GM06990 (cell line): Measurements from ENCODE around the gene CIB2.

Experiments used
- DNase-seq: peaks from one replicate; pipeline ENCODE4 v3.0.0-alpha.2; 2011; ENCODE audit not compliant: insufficient read length; ENCODE audit errors: extremely low read depth
- H3K27me3 ChIP-seq: replicated peaks from 2 replicates; pipeline ENCODE4 v1.6.0; 2011; ENCODE audit warnings: low read length; ENCODE audit not compliant: control insufficient read depth, insufficient read depth
- H3K36me3 ChIP-seq: 2 replicates; pipeline ENCODE4 v1.5.1; 2011; ENCODE audit warnings: low read length; ENCODE audit not compliant: control insufficient read depth, insufficient read depth
- H3K4me3 ChIP-seq: replicated peaks from 2 replicates; pipeline ENCODE4 v1.5.1; 2011; ENCODE audit warnings: low read depth, mild to moderate bottlenecking, control low read depth, low read length
- TF ChIP-seq, protein P1 (sequence below): IDR thresholded peaks from 2 replicates; pipeline ENCODE4 v1.5.1; 2011; ENCODE audit warnings: low read length, control low read depth, mild to moderate bottlenecking, inconsistent platforms; ENCODE audit not compliant: insufficient read depth, poor library complexity, severe bottlenecking

Gene CIB2

DNA sequence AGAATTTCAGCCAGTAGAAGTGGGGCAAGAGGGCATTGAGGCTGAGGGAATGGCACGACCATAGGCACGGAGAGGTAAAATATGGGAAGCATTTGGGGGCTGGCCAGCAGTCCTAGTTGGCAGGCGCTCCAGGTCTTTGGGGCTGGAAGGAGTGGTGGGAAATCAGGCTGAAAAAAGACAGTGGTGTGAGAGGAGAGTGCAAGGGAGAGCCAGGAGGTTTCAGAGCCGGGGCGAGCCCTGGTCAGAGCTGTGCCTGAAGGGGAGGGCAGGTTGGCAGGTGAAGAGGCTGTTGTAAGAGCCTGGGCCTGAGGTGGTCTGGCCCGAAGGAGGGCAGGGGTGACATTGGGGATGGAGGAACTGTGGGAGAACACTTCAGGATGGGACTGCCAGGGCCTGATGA, 16.3 kb upstream of the CIB2 start:
- no peak overlapping the region for H3K4me3 ChIP-seq
- DNase-seq = no peak
- no peaks in the 10 kb centered on the region for H3K27me3 ChIP-seq
- no peaks in the 10 kb centered on the region for H3K36me3 ChIP-seq
- TF ChIP-seq, protein P1, sequence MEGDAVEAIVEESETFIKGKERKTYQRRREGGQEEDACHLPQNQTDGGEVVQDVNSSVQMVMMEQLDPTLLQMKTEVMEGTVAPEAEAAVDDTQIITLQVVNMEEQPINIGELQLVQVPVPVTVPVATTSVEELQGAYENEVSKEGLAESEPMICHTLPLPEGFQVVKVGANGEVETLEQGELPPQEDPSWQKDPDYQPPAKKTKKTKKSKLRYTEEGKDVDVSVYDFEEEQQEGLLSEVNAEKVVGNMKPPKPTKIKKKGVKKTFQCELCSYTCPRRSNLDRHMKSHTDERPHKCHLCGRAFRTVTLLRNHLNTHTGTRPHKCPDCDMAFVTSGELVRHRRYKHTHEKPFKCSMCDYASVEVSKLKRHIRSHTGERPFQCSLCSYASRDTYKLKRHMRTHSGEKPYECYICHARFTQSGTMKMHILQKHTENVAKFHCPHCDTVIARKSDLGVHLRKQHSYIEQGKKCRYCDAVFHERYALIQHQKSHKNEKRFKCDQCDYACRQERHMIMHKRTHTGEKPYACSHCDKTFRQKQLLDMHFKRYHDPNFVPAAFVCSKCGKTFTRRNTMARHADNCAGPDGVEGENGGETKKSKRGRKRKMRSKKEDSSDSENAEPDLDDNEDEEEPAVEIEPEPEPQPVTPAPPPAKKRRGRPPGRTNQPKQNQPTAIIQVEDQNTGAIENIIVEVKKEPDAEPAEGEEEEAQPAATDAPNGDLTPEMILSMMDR = no peak

DNA sequence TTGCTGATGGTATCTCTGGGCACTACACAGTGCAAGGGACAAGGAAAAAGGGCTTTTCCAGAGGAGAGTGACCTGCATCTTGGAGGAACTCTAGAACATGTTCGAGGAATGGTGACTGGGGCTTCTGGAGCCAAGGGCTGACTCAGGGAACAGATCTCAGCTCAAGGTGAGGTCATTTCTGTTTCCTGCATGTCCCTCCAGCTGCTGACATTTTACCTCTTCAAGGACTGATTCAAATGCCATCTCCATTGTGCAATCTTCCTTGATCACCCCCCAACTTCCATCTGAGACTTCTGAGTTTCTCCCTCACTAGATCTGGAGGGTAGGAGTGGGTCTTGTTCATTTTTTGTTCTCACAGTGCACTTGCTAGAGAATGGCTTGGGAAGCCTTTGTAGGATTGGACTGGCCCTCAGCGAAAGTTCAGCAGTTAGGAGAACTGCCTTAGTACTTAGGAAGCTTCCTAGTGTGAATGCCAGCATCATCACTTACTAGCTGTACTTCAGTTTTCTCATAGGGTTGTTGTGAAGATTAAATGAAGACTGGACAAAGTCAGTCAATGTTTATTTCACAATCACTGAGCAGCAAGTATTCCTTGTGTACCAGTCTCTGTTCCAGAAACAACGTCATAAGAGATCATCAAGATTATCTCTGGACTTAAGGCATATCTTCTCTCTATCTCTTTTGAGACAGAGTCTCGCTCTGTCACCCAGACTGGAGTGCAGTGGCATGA, 15.3 kb upstream of the CIB2 start:
- no peak for DNase-seq
- no peaks in the 10 kb centered on the region for H3K27me3 ChIP-seq
- H3K4me3 ChIP-seq = no peak overlapping the region
- TF ChIP-seq, protein P1 = no peak
- no peaks in the 10 kb centered on the region for H3K36me3 ChIP-seq

DNA sequence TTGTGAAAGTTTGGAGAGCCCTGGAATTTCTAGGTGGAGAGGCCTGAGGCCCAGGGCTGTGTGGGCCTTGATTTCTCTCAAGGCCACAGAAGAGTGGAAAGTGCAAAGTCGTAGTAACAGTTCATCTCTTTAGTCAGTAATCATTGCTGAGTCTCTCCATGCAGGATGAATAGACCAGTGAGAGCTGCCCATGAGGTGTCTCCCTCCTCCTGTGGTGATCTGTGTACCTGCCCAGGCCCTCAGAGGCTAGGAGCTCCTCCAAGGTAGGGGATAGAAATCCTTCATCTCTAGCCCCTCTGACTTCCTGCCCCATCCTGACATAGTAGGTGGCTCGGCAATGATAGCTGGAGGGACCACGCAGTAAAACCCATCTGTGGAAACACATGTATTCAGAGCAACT, 11.1 kb upstream of the CIB2 start:
- DNase-seq = no peak
- Histone ChIP-seq H3K4me3 (no peak overlapping the region), H3K36me3 (no peaks in the 10 kb centered on the region), H3K27me3 (no peaks in the 10 kb centered on the region)
- TF ChIP-seq, protein P1 = no peak

DNA sequence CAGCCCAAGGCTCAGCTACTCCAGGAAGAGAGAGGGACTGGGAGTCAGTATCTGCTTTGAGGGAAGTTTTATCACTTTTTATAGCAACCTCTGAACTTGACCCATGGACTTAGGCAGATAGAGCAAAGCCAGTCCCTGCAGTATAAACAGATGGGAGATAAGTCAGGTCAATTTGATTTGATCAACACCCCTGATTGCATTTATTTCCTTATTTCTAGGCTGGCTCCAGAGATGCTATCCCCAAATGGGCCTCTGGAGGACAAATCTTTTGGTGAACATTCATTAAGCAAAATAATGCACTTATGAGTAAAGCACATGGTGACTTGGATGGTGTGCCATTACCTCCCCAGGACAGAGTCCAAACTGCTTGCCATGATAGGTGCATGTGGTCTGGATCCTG, 9.0 kb upstream of the CIB2 start:
- DNase-seq = no peak
- TF ChIP-seq, protein P1 = no peak
- H3K4me3 ChIP-seq = no peak overlapping the region

DNA sequence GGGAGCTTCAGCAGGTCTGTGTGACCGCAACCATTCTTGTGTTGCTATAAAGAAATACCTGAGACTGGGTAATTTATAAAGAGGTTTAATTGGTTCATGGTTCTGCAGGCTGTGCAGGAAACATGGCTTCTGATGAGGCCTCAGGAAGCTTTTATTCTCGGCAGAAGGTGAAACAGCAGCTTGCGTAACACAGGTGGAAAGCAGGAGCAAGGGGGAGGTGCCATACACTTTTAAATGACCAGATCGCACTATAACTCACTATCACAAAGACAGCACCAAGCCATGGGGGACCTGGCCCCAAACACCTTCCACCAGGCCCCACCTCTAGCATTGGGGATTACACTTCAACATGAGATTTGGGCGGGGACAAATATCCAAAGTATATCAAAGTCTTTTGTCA, 8.3 kb upstream of the CIB2 start:
- H3K36me3 ChIP-seq = no peaks in the 10 kb centered on the region
- TF ChIP-seq, protein P1 = no peak
- no peak overlapping the region for H3K4me3 ChIP-seq
- H3K27me3 ChIP-seq = no peaks in the 10 kb centered on the region
- no peak for DNase-seq

More for the DNA sequence above, 9.0 kb upstream of the CIB2 start:
- Histone ChIP-seq H3K36me3 (no peaks in the 10 kb centered on the region), H3K27me3 (no peaks in the 10 kb centered on the region)

DNA sequence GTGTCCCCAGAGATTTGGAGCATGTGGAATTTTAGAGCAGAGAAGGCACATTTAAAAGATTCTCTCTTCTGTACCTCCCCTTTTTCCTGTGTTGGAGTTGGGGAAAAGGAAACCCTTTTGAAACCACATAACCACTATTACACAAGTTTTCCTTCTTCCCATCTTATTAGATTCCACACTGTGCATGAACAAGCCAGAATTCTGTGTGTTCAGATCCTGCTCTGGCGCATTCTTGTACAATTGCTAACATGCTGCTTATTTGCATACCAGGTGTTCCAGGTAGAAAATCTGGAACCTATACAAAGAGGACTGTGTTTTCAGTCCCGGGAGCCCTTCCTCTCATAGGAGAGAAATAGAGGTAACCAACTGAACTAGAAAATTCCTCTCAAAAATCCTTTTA, 2.6 kb upstream of the CIB2 start:
- DNase-seq = no peak
- H3K27me3 ChIP-seq = no peaks in the 10 kb centered on the region; the same call in 1 of the 2 replicates
- H3K36me3 ChIP-seq = no peaks in the 10 kb centered on the region
- TF ChIP-seq, protein P1 = no peak
- H3K4me3 ChIP-seq = no peak overlapping the region
